Lower leg skin (tissue), 3 donors: ENCODE measurements around the gene EPHA1.

Experiments used
- CTCF ChIP-seq, 3 donors: fragments of 450-650 bp; IDR thresholded peaks; one replicate each; pipeline ENCODE4 v1.5.1; 2016; ENCODE audit warnings: antibody characterized with exemption in 3 of 3, mild to moderate bottlenecking in 3 of 3, moderate library complexity in 2 of 3
- POLR2A ChIP-seq, 2 donors: fragments of 450-650 bp; IDR thresholded peaks; one replicate each; pipeline ENCODE4 v1.6.1; 2016 to 2017; ENCODE audit warnings: antibody characterized with exemption in 2 of 2, mild to moderate bottlenecking in 1 of 2, moderate library complexity in 1 of 2

- no peak for TF ChIP-seq POLR2A (IDR thresholded peaks at IDR 0.05)
- no peak for TF ChIP-seq CTCF (IDR thresholded peaks at IDR 0.05)
Measured at GRCh38 chr7:143458263-143458662, 49.6 kb upstream of the EPHA1 start.
